NOMO-1 (cell line): Measurements from ENCODE around the gene FKRP.
"Not testable (repeated sequence)": the region's sequence is repeated elsewhere in the genome, so short reads cannot be mapped to it uniquely, and the experiment has no call there.

Source experiments
- DNase-seq, 2 experiments: peaks; one replicate each; lab custom pipeline; 2025; ENCODE audit not compliant: unreplicated experiment in 2 of 2; lab: John Stamatoyannopoulos, UW

FKRP gene

GRCh38 chr19:46745521-46746280, at the start of gene FKRP:
TSS of gene FKRP (plus strand) at chr19:46746057. CDS start at chr19:46755451, 9,394 bp downstream.
- no peak for DNase-seq

- no peak for DNase-seq
Measured at GRCh38 chr19:46696866-46697203, 49.0 kb upstream of the FKRP start.

- DNase-seq, result no peak
Measured at GRCh38 chr19:46697204-46697960, 48.5 kb upstream of the FKRP start.

GRCh38 chr19:46698395-46699321, 47.2 kb upstream of the FKRP start:
- no peak for DNase-seq

- DNase-seq, result no peak
Measured at GRCh38 chr19:46700704-46701103, 45.2 kb upstream of the FKRP start.

GRCh38 chr19:46704379-46705076, 41.3 kb upstream of the FKRP start:
- peak; percentile 50 to 55 for DNase-seq

- DNase-seq, result no peak
Measured at GRCh38 chr19:46710687-46711086, 35.2 kb upstream of the FKRP start.

- DNase-seq, result not testable (repeated sequence)
Measured at GRCh38 chr19:46712768-46713338, 33.0 kb upstream of the FKRP start.

- no peak for DNase-seq
Measured at GRCh38 chr19:46713781-46714443, 31.9 kb upstream of the FKRP start.

- DNase-seq, result no peak
Measured at GRCh38 chr19:46714444-46715106, 31.3 kb upstream of the FKRP start.

- DNase-seq, result no peak
Measured at GRCh38 chr19:46715620-46715974, 30.3 kb upstream of the FKRP start.

GRCh38 chr19:46715975-46716671, 29.7 kb upstream of the FKRP start:
- no peak for DNase-seq

- no peak for DNase-seq
Measured at GRCh38 chr19:46716672-46717033, 29.2 kb upstream of the FKRP start.

- DNase-seq, result peak; percentile 57 to 68
Measured at GRCh38 chr19:46717034-46717715, 28.7 kb upstream of the FKRP start, which contains the start of gene PRKD2. TSS of gene PRKD2 (minus strand) at chr19:46717114. CDS start at chr19:46716370, 744 bp downstream.

- DNase-seq, result no peak
Measured at GRCh38 chr19:46717716-46718143, 28.1 kb upstream of the FKRP start.

- DNase-seq, result peak; percentile 65 to 73
Measured at GRCh38 chr19:46718157-46718933, 27.5 kb upstream of the FKRP start.

GRCh38 chr19:46718934-46719622, 26.8 kb upstream of the FKRP start:
- no peak for DNase-seq
